Gastroesophageal sphincter (tissue), 4 donors: ENCODE results near the gene RNU7-1. TPM values are rescaled to one million over a fixed set of nuclear protein-coding genes. Genes with fewer than 3 reads are reported as not detected.
A peak's percentile ranks its signal among the peaks of the same experiment; 100 is the strongest.

Experiments used
- ATAC-seq: fragments of 150-250 bp; one replicate; pipeline ENCODE4 v1.9.1; 2016; ENCODE audit warnings: mild to moderate bottlenecking, moderate library complexity
- H3K27ac ChIP-seq, 4 donors: fragments of 200-600 bp; sonication (generic) in 3 of 4; 1 replicate in 3 of 4; 2 replicates in 1 of 4; pipeline ENCODE4 v1.5.1; 2016 to 2019
- H3K27me3 ChIP-seq: fragments of 200-600 bp; sonication (generic); one replicate; pipeline ENCODE4 v1.5.1; 2019
- H3K36me3 ChIP-seq, 2 donors: fragments of 200-600 bp; sonication (generic); one replicate each; pipeline ENCODE4 v1.5.1; 2019; ENCODE audit warnings: control low read depth in 1 of 2
- H3K4me1 ChIP-seq, 3 donors: fragments of 200-600 bp; sonication (generic); 1 replicate in 2 of 3; 2 replicates in 1 of 3; pipeline ENCODE4 v1.5.1; 2016 to 2019; ENCODE audit warnings: control low read depth in 2 of 3
- H3K4me3 ChIP-seq, 2 donors: fragments of 200-600 bp; sonication (generic); one replicate each; pipeline ENCODE4 v1.5.1; 2019; ENCODE audit warnings: mild to moderate bottlenecking in 1 of 2, moderate library complexity in 1 of 2
- H3K9me3 ChIP-seq, 3 donors: fragments of 200-600 bp; sonication (generic); one replicate each; pipeline ENCODE4 v1.5.1; 2017 to 2019; ENCODE audit warnings: control low read depth in 2 of 3
- EP300 ChIP-seq: sonication (generic); formaldehyde crosslinking; IDR thresholded peaks from one replicate; pipeline ENCODE4 v1.6.1; 2017; ENCODE audit warnings: antibody characterized with exemption, mild to moderate bottlenecking
- POLR2A ChIP-seq, 2 donors: fragments of 450-650 bp; IDR thresholded peaks; one replicate each; pipeline ENCODE4 v1.6.1; 2017; ENCODE audit warnings: antibody characterized with exemption in 2 of 2, mild to moderate bottlenecking in 2 of 2, moderate library complexity in 1 of 2
- POLR2AphosphoS5 ChIP-seq: sonication (generic); formaldehyde crosslinking; IDR thresholded peaks from one replicate; pipeline ENCODE4 v1.6.1; 2017; ENCODE audit warnings: antibody characterized with exemption
- WGBS, 2 donors: methylation state at CpG; one replicate each; pipeline ENCODE4 v1.1.5; 2018; ENCODE audit warnings: low coverage in 1 of 2; 5-methylcytosine and 5-hydroxymethylcytosine counted together
- total RNA-seq, 4 donors: library from RNA; depleted of rRNA; stranded (reverse); fragments of >200 nt; gene quantifications; one replicate each; pipeline ENCODE4 v1.1.0, GENCODE V29; 2016
- TF ChIP-seq, protein P1 (sequence below), 4 experiments: fragments of 200-600 bp in 2 of 4; fragments of 450-650 bp in 2 of 4; sonication (generic) in 1 of 4; IDR thresholded peaks; one replicate each; pipeline ENCODE4 v1.5.1; 2017 to 2019; ENCODE audit warnings: antibody characterized with exemption in 4 of 4, mild to moderate bottlenecking in 2 of 4, moderate library complexity in 2 of 4

Gene RNU7-1
- total RNA-seq, 4 donors from 2014 or later: not detected

GRCh38 chr12:6935371-6936193 lies 8.0 kb upstream of the RNU7-1 start:
- H3K4me1 ChIP-seq: peaks cover 0 to 98% (median 45%) of the 10 kb centered on the region in 3 donors
- H3K27me3 ChIP-seq: no peaks in the 10 kb centered on the region
- 29 to 55% methylated on average over 4 to 8 of the region's 14 CpGs for WGBS, 2 donors
- no peak for TF ChIP-seq POLR2AphosphoS5
- TF ChIP-seq EP300: no peak
- TF ChIP-seq POLR2A (IDR thresholded peaks at IDR 0.05): no peak
- no peaks in the 10 kb centered on the region for H3K9me3 ChIP-seq
- ATAC-seq: no peak
- peaks cover 0 to 52% of the 10 kb centered on the region in 2 donors for H3K36me3 ChIP-seq
- H3K27ac ChIP-seq: peak overlapping the region in 3 of 4 donors; percentile 71 to 96 (median 91)
- H3K4me3 ChIP-seq: no peak overlapping the region

DNA sequence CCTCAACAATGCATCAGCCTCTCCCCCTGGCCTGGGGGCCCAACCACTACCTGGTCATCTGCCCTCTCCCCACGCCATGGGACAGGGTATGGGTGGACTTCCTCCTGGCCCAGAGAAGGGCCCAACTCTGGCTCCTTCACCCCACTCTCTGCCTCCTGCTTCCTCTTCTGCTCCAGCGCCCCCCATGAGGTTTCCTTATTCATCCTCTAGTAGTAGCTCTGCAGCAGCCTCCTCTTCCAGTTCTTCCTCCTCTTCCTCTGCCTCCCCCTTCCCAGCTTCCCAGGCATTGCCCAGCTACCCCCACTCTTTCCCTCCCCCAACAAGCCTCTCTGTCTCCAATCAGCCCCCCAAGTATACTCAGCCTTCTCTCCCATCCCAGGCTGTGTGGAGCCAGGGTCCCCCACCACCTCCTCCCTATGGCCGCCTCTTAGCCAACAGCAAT lies 7.4 kb upstream of the RNU7-1 start:
- ATAC-seq: no peak
- H3K27ac ChIP-seq: peak overlapping the region in 3 of 4 donors; percentile 91 to 96 (median 91)
- H3K27me3 ChIP-seq: no peaks in the 10 kb centered on the region
- H3K9me3 ChIP-seq: no peaks in the 10 kb centered on the region
- WGBS, 2 donors: 73 to 90% methylated on average over 2 to 3 of the region's 3 CpGs
- H3K36me3 ChIP-seq: peaks cover 0 to 58% of the 10 kb centered on the region in 2 donors
- TF ChIP-seq EP300: no peak
- TF ChIP-seq POLR2A (IDR thresholded peaks at IDR 0.05): no peak
- TF ChIP-seq, protein P1, sequence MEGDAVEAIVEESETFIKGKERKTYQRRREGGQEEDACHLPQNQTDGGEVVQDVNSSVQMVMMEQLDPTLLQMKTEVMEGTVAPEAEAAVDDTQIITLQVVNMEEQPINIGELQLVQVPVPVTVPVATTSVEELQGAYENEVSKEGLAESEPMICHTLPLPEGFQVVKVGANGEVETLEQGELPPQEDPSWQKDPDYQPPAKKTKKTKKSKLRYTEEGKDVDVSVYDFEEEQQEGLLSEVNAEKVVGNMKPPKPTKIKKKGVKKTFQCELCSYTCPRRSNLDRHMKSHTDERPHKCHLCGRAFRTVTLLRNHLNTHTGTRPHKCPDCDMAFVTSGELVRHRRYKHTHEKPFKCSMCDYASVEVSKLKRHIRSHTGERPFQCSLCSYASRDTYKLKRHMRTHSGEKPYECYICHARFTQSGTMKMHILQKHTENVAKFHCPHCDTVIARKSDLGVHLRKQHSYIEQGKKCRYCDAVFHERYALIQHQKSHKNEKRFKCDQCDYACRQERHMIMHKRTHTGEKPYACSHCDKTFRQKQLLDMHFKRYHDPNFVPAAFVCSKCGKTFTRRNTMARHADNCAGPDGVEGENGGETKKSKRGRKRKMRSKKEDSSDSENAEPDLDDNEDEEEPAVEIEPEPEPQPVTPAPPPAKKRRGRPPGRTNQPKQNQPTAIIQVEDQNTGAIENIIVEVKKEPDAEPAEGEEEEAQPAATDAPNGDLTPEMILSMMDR (IDR thresholded peaks at IDR 0.05): no peak
- no peak for TF ChIP-seq POLR2AphosphoS5
- H3K4me1 ChIP-seq: peaks cover 0 to 97% (median 41%) of the 10 kb centered on the region in 3 donors
- H3K4me3 ChIP-seq: no peak overlapping the region

GRCh38 chr12:6936636-6937480 lies 6.8 kb upstream of the RNU7-1 start:
- no peak for ATAC-seq
- H3K36me3 ChIP-seq: peaks cover 0 to 64% of the 10 kb centered on the region in 2 donors
- peak overlapping the region; percentile 82 to 96 (median 91) for H3K27ac ChIP-seq
- H3K9me3 ChIP-seq: no peaks in the 10 kb centered on the region
- no peak for TF ChIP-seq POLR2A (IDR thresholded peaks at IDR 0.05)
- TF ChIP-seq, protein P1 (IDR thresholded peaks at IDR 0.05): peak in 1 of 4 experiments; percentile 10
- TF ChIP-seq EP300: no peak
- peak; percentile 55 for TF ChIP-seq POLR2AphosphoS5
- 14 to 33% methylated on average over 6 to 11 of the region's 36 CpGs for WGBS, 2 donors
- H3K27me3 ChIP-seq: no peaks in the 10 kb centered on the region
- peak overlapping the region; percentile 38 to 73 for H3K4me3 ChIP-seq
- peaks cover 0 to 97% (median 41%) of the 10 kb centered on the region in 3 donors for H3K4me1 ChIP-seq

DNA sequence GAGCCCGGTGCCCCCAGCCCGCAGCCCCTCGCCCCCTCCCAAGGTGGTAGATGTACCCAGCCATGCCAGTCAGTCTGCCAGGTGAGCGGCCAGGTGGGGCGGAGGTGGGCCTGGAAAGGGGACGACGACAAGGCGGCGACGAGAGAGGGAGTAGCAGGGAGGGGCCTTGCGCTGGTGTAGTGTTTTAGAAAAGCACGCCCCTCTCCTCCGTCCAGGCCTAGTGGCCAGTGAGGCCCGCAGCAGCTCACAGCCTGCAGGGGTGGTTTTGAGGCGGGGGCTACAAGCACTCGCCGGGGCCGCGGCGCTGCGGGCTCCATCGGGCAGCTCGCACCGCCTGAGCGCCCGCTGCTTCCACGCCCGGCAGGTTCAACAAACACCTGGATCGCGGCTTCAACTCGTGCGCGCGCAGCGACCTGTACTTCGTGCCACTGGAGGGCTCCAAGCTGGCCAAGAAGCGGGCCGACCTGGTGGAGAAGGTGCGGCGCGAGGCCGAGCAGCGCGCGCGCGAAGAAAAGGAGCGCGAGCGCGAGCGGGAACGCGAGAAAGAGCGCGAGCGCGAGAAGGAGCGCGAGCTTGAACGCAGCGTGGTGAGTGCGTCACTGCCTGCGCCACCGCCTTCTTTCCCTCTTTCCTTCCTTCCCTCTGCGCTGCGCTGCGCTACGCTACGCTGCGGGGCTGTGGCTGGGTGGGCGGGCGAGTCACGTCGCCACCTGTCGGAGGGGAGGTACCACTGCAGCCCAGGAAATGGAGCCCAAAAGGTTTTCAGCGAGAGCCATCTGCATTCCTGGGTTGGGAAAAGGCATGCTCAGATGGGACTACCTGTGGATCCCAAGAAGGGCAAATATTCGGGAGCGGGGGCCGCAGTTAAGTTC lies 5.9 kb upstream of the RNU7-1 start:
- 0% methylated on average over 18 to 20 of the region's 80 CpGs for WGBS, 2 donors
- TF ChIP-seq EP300 (no peak), POLR2AphosphoS5 (peak; percentile 99), POLR2A (IDR thresholded peaks at IDR 0.05) (peak; percentile 70 to 76)
- TF ChIP-seq, protein P1 (IDR thresholded peaks at IDR 0.05): peak in 3 of 4 experiments; percentile 94 to 97 (median 97)
- Histone ChIP-seq H3K36me3 (peaks cover 0 to 71% of the 10 kb centered on the region in 2 donors), H3K27ac (peak overlapping the region; percentile 82 to 96 (median 91)), H3K4me1 (peaks cover 0 to 97% (median 37%) of the 10 kb centered on the region in 3 donors), H3K9me3 (no peaks in the 10 kb centered on the region), H3K27me3 (no peaks in the 10 kb centered on the region), H3K4me3 (peak overlapping the region; percentile 38 to 73)
- peak; percentile 93 for ATAC-seq
